ENCODE data around the gene TRIM49C.
"Not testable (repeated sequence)": the region's sequence is repeated elsewhere in the genome, so short reads cannot be mapped to it uniquely, and the experiment has no call there.

The TRIM49C gene

GRCh38 chr11:90030806-90031205 lies at the start of gene TRIM49C:
Gene TRIM49C, plus strand, starts transcription at chr11:90031106. Its CDS starts 4,106 bp downstream, at chr11:90035212.
- DNase-seq: not testable (repeated sequence)

- DNase-seq: not testable (repeated sequence)
Measured at GRCh38 chr11:90024184-90024583, 6.7 kb upstream of the TRIM49C start.

GRCh38 chr11:90051591-90052209 lies 20.8 kb downstream of the TRIM49C start:
- DNase-seq: not testable (repeated sequence)

GRCh38 chr11:90052311-90052710 lies 21.4 kb downstream of the TRIM49C start:
- DNase-seq: not testable (repeated sequence)

- DNase-seq: not testable (repeated sequence)
Measured at GRCh38 chr11:90053545-90053944, 22.6 kb downstream of the TRIM49C start.

- not testable (repeated sequence) for DNase-seq
Measured at GRCh38 chr11:90085650-90086049, 54.7 kb downstream of the TRIM49C start, which contains the start of gene UBTFL1. Gene UBTFL1, plus strand, starts transcription at chr11:90085950. Its CDS starts 0 bp downstream, at chr11:90085950.

- not testable (repeated sequence) for DNase-seq
Measured at GRCh38 chr11:90088731-90089130, 57.8 kb downstream of the TRIM49C start.

All from activated T-cell treated with anti-CD3 and anti-CD28 coated beads, Interleukin-2, amount 50 U/mL, for 1 hour (primary cell).